ENCODE data around the gene SEMA4B.

DNA sequence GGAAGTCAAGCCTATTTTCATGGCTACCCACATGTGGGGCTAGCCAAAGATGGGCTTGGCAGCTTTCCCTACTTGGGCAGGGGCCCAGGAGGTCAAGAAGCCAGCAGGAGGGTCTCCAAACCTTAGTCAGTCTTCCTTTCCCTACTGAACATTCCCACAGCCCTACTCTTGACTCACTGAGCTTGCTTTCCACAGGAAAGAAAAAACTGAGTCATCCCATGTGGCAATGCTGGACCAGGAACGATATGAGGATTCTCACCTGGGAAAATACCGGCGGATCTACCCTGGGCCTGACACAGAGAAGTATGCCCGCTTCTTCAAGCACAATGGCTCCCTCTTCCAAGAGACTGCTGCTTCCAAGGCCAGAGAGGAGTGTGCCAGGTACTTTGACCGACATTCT, 60.7 kb downstream of the SEMA4B start:
- TF ChIP-seq, protein P1, sequence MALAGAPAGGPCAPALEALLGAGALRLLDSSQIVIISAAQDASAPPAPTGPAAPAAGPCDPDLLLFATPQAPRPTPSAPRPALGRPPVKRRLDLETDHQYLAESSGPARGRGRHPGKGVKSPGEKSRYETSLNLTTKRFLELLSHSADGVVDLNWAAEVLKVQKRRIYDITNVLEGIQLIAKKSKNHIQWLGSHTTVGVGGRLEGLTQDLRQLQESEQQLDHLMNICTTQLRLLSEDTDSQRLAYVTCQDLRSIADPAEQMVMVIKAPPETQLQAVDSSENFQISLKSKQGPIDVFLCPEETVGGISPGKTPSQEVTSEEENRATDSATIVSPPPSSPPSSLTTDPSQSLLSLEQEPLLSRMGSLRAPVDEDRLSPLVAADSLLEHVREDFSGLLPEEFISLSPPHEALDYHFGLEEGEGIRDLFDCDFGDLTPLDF (CRISPR knock-in tag; IDR thresholded peaks at IDR 0.05) = no peak
- no peak for TF ChIP-seq ZNF263 (CRISPR knock-in tag; IDR thresholded peaks at IDR 0.05; ENCODE audit: low read depth)
- TF ChIP-seq, protein P2, sequence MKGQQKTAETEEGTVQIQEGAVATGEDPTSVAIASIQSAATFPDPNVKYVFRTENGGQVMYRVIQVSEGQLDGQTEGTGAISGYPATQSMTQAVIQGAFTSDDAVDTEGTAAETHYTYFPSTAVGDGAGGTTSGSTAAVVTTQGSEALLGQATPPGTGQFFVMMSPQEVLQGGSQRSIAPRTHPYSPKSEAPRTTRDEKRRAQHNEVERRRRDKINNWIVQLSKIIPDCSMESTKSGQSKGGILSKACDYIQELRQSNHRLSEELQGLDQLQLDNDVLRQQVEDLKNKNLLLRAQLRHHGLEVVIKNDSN (CRISPR knock-in tag; IDR thresholded peaks at IDR 0.05) = no peak
- TF ChIP-seq, protein P3, sequence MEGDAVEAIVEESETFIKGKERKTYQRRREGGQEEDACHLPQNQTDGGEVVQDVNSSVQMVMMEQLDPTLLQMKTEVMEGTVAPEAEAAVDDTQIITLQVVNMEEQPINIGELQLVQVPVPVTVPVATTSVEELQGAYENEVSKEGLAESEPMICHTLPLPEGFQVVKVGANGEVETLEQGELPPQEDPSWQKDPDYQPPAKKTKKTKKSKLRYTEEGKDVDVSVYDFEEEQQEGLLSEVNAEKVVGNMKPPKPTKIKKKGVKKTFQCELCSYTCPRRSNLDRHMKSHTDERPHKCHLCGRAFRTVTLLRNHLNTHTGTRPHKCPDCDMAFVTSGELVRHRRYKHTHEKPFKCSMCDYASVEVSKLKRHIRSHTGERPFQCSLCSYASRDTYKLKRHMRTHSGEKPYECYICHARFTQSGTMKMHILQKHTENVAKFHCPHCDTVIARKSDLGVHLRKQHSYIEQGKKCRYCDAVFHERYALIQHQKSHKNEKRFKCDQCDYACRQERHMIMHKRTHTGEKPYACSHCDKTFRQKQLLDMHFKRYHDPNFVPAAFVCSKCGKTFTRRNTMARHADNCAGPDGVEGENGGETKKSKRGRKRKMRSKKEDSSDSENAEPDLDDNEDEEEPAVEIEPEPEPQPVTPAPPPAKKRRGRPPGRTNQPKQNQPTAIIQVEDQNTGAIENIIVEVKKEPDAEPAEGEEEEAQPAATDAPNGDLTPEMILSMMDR (IDR thresholded peaks at IDR 0.05) = no peak
- TF ChIP-seq, protein P4, sequence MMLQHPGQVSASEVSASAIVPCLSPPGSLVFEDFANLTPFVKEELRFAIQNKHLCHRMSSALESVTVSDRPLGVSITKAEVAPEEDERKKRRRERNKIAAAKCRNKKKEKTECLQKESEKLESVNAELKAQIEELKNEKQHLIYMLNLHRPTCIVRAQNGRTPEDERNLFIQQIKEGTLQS (CRISPR knock-in tag; conservative IDR thresholded peaks at IDR 0.05) = no peak
- TF ChIP-seq, protein P5, sequence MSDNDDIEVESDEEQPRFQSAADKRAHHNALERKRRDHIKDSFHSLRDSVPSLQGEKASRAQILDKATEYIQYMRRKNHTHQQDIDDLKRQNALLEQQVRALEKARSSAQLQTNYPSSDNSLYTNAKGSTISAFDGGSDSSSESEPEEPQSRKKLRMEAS (CRISPR knock-in tag; IDR thresholded peaks at IDR 0.05) = no peak
- TF ChIP-seq, protein P6, sequence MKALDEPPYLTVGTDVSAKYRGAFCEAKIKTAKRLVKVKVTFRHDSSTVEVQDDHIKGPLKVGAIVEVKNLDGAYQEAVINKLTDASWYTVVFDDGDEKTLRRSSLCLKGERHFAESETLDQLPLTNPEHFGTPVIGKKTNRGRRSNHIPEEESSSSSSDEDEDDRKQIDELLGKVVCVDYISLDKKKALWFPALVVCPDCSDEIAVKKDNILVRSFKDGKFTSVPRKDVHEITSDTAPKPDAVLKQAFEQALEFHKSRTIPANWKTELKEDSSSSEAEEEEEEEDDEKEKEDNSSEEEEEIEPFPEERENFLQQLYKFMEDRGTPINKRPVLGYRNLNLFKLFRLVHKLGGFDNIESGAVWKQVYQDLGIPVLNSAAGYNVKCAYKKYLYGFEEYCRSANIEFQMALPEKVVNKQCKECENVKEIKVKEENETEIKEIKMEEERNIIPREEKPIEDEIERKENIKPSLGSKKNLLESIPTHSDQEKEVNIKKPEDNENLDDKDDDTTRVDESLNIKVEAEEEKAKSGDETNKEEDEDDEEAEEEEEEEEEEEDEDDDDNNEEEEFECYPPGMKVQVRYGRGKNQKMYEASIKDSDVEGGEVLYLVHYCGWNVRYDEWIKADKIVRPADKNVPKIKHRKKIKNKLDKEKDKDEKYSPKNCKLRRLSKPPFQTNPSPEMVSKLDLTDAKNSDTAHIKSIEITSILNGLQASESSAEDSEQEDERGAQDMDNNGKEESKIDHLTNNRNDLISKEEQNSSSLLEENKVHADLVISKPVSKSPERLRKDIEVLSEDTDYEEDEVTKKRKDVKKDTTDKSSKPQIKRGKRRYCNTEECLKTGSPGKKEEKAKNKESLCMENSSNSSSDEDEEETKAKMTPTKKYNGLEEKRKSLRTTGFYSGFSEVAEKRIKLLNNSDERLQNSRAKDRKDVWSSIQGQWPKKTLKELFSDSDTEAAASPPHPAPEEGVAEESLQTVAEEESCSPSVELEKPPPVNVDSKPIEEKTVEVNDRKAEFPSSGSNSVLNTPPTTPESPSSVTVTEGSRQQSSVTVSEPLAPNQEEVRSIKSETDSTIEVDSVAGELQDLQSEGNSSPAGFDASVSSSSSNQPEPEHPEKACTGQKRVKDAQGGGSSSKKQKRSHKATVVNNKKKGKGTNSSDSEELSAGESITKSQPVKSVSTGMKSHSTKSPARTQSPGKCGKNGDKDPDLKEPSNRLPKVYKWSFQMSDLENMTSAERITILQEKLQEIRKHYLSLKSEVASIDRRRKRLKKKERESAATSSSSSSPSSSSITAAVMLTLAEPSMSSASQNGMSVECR (CRISPR knock-in tag; IDR thresholded peaks at IDR 0.05; ENCODE audit: borderline replicate concordance) = no peak
- TF ChIP-seq SMAD4 (CRISPR knock-in tag; IDR thresholded peaks at IDR 0.05) = no peak
- TF ChIP-seq FOXJ3 (CRISPR knock-in tag; IDR thresholded peaks at IDR 0.05; ENCODE audit: borderline replicate concordance) = no peak
- TF ChIP-seq TCF7 (CRISPR knock-in tag; IDR thresholded peaks at IDR 0.05; ENCODE audit: low read depth) = no peak
- no peak for TF ChIP-seq CBFB (CRISPR knock-in tag; IDR thresholded peaks at IDR 0.05; ENCODE audit: low read depth)
- TF ChIP-seq ZBTB21 (CRISPR knock-in tag; IDR thresholded peaks at IDR 0.05; ENCODE audit: borderline replicate concordance) = no peak
- no peak for TF ChIP-seq ETV6 (CRISPR knock-in tag; IDR thresholded peaks at IDR 0.05)

Data from WTC11 (cell line).